Mesothelial cell of epicardium (in vitro differentiated cells): ENCODE measurements around the gene UST. TPM values are rescaled to one million over a fixed set of nuclear protein-coding genes. Genes with fewer than 3 reads are reported as not detected.

Source experiments
- DNase-seq, 2 experiments: peaks; one replicate each; pipeline ENCODE4 v3.0.0; 2021; ENCODE audit warnings: low spot score in 2 of 2; ENCODE audit not compliant: unreplicated experiment in 2 of 2
- H3K27ac Mint-ChIP-seq: 2 replicates; pipeline ENCODE4 v1.8.0; 2021; ENCODE audit warnings: mixed read lengths
- H3K27me3 Mint-ChIP-seq: 2 replicates; pipeline ENCODE4 v1.8.0; 2021; ENCODE audit warnings: low read depth, mixed read lengths
- H3K36me3 Mint-ChIP-seq: 2 replicates; pipeline ENCODE4 v1.8.0; 2021; ENCODE audit warnings: mixed read lengths
- H3K4me1 Mint-ChIP-seq: 2 replicates; pipeline ENCODE4 v1.8.0; 2021; ENCODE audit warnings: mixed read lengths
- H3K4me3 Mint-ChIP-seq: 2 replicates; pipeline ENCODE4 v1.8.0; 2021; ENCODE audit warnings: mild to moderate bottlenecking, moderate library complexity, mixed read lengths
- H3K9me3 Mint-ChIP-seq: 2 replicates; pipeline ENCODE4 v1.8.0; 2021; ENCODE audit warnings: mixed read lengths
- CTCF ChIP-seq: fragments of 200-600 bp; sonication (generic); IDR thresholded peaks from one replicate; pipeline ENCODE4 v1.5.0; 2021; ENCODE audit warnings: antibody characterized with exemption; ENCODE audit not compliant: unreplicated experiment
- total RNA-seq: library from RNA; stranded (reverse); gene quantifications from 3 replicates; pipeline ENCODE4 v1.2.1, GENCODE V29; 2021

UST gene
- total RNA-seq, 1 donor from 2014 or later, result 6.6 TPM

- H3K9me3 Mint-ChIP-seq, result peaks cover 21% of the 10 kb centered on the region
- peaks cover 10% of the 10 kb centered on the region for H3K4me1 Mint-ChIP-seq
- H3K27me3 Mint-ChIP-seq, result no peaks in the 10 kb centered on the region
- peaks cover 13% of the 10 kb centered on the region for H3K36me3 Mint-ChIP-seq
- no peak overlapping the region for H3K4me3 Mint-ChIP-seq
- no peak overlapping the region for H3K27ac Mint-ChIP-seq
- TF ChIP-seq CTCF, result no peak
- no peak for DNase-seq
Measured at GRCh38 chr6:149008741-149009140, 261.9 kb downstream of the UST start.

- DNase-seq, result no peak
- H3K9me3 Mint-ChIP-seq, result peaks cover 8% of the 10 kb centered on the region
- no peak overlapping the region for H3K4me3 Mint-ChIP-seq
- H3K4me1 Mint-ChIP-seq, result peaks cover 26% of the 10 kb centered on the region
- no peak for TF ChIP-seq CTCF
- no peaks in the 10 kb centered on the region for H3K36me3 Mint-ChIP-seq
- H3K27me3 Mint-ChIP-seq, result no peaks in the 10 kb centered on the region
- H3K27ac Mint-ChIP-seq, result no peak overlapping the region
Measured at GRCh38 chr6:149012040-149012545, 265.3 kb downstream of the UST start.

- H3K27me3 Mint-ChIP-seq, result no peaks in the 10 kb centered on the region
- peaks cover 8% of the 10 kb centered on the region for H3K9me3 Mint-ChIP-seq
- DNase-seq, result no peak
- H3K4me1 Mint-ChIP-seq, result peaks cover 26% of the 10 kb centered on the region
- no peak for TF ChIP-seq CTCF
- no peak overlapping the region for H3K27ac Mint-ChIP-seq
- H3K4me3 Mint-ChIP-seq, result no peak overlapping the region
- no peaks in the 10 kb centered on the region for H3K36me3 Mint-ChIP-seq
Measured at GRCh38 chr6:149013586-149014344, 266.9 kb downstream of the UST start.

GRCh38 chr6:149014631-149015534 is 268.1 kb downstream of the UST start:
- Mint-ChIP-seq H3K9me3 (no peaks in the 10 kb centered on the region), H3K27me3 (no peaks in the 10 kb centered on the region), H3K36me3 (no peaks in the 10 kb centered on the region), H3K27ac (no peak overlapping the region), H3K4me3 (no peak overlapping the region), H3K4me1 (peaks cover 26% of the 10 kb centered on the region)
- no peak for TF ChIP-seq CTCF
- no peak for DNase-seq

GRCh38 chr6:149015535-149016525 is 269.0 kb downstream of the UST start:
- Mint-ChIP-seq H3K4me3 (no peak overlapping the region), H3K36me3 (peaks cover 3% of the 10 kb centered on the region), H3K27ac (no peak overlapping the region), H3K9me3 (no peaks in the 10 kb centered on the region), H3K27me3 (no peaks in the 10 kb centered on the region), H3K4me1 (peaks cover 30% of the 10 kb centered on the region)
- no peak for TF ChIP-seq CTCF
- no peak for DNase-seq
